Cardiac fibroblast (primary cell): ENCODE results near the gene ZCWPW1.
"Not testable (repeated sequence)": the region's sequence is repeated elsewhere in the genome, so short reads cannot be mapped to it uniquely, and the experiment has no call there.

Experiments
- DNase-seq, 2 donors: peaks; one replicate each; pipeline versions ENCODE4 v3.0.0 to v3.0.0-alpha.2; 2010; ENCODE audit warnings: low read depth in 2 of 2
- H3K4me3 ChIP-seq, 2 donors: replicated peaks in 1 of 2; 1 replicate in 1 of 2; 2 replicates in 1 of 2; pipeline ENCODE4 v1.5.1; 2011; ENCODE audit warnings: low read depth in 2 of 2, low read length in 2 of 2, mild to moderate bottlenecking in 2 of 2, moderate library complexity in 1 of 2
- CTCF ChIP-seq: IDR thresholded peaks from one replicate; pipeline ENCODE4 v1.5.1; 2011; ENCODE audit warnings: low read depth, mild to moderate bottlenecking, low read length, inconsistent platforms

Gene ZCWPW1

DNA sequence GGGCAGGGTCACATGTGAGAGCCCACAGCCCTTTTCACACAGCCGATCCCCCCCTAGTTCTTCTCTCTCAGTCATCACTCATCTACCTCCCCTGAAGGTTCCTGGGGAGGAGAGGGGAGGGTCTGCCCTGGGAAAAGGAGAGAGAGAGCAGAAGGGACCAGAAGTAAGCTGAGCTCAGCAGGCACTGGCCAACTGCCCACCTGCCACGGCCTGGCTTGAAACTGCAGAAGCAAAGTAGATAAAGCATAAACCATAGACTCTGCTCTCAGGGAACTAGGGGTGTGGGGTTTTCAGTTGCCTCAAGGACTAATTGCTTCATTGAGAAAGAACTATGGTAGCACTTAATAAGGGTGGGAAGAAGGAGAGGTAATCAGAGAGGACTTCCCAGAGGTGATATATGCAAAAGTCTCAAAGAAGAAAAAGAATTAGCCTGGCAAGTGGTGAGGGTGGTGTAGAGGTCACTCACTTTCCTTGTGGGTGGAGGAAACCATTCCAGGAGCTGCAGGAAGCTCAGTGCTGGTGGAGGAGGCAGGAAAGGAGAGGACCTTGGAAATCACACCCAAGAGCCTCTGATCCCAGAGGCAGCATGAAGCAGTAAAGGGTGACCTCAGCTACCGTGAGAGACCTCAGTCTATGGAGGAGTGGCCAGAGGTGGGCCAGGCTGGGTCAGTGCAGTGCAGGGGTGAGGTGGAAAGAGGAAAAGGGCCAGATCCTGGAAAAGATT, 38.1 kb downstream of the ZCWPW1 start:
- no peak for TF ChIP-seq CTCF
- DNase-seq = no peak
- no peak overlapping the region for H3K4me3 ChIP-seq

- TF ChIP-seq CTCF = no peak
- H3K4me3 ChIP-seq = no peak overlapping the region
- DNase-seq = no peak
Observed at GRCh38 chr7:100389437-100390088, 38.9 kb downstream of the ZCWPW1 start.

- H3K4me3 ChIP-seq = no peak overlapping the region
- no peak for DNase-seq
- TF ChIP-seq CTCF = no peak
Observed at GRCh38 chr7:100387695-100388094, 40.8 kb downstream of the ZCWPW1 start.

DNA sequence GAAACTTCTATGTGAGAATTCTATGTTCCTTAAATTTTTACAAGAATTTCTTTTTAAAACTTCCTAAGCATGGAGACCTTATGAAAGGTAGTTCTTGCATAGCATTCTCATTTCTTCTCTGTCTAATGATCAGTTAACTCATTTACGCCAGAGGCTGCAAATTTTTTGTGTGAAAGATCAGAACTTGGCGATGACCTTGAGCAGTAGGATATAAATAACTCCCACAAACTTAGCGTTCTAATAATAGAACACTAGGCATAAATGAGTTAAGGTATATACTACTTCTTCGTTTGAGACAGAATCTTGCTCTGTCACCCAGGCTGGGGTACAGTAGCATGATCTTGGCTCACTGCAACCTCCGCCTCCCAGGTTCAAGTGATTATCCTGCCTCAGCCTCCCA, 41.6 kb downstream of the ZCWPW1 start:
- no peak overlapping the region for H3K4me3 ChIP-seq
- TF ChIP-seq CTCF = no peak
- DNase-seq = no peak

DNA sequence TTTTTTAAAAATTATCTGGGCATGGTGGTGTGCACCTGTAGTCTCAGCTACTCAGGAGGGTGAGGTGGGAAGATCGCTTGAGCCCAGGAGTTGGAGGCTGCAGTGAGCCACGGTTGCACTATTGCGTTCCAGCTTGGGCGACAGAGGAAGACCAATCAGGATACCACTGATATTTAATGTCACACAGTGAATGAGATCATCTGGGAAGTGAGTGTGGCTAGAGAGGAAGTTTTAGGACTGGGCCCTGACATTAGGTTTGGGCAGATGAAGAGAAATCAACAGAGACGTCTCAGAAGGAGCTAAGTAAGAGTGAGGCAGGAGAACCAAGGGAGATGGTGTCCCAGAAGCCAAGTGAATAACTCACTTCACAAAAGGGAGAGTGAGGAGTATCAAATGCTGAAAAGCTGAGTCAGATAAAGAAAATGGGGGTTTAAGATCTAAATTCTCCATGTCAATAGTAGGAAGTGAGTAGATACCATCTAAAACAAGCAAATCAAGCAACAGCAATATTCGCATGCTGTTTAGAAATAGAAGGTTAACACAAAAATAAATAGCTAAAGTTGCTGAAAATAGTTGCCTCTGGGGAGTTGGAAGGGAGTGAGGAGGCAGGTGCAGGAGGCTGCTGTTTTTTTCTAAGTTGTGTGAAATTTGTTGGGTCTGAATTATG, 43.7 kb downstream of the ZCWPW1 start:
- H3K4me3 ChIP-seq = no peak overlapping the region
- DNase-seq = no peak
- TF ChIP-seq CTCF = no peak

GRCh38 chr7:100382234-100382853, 46.2 kb downstream of the ZCWPW1 start:
- DNase-seq, H3K4me3 ChIP-seq: not testable (repeated sequence)

DNA sequence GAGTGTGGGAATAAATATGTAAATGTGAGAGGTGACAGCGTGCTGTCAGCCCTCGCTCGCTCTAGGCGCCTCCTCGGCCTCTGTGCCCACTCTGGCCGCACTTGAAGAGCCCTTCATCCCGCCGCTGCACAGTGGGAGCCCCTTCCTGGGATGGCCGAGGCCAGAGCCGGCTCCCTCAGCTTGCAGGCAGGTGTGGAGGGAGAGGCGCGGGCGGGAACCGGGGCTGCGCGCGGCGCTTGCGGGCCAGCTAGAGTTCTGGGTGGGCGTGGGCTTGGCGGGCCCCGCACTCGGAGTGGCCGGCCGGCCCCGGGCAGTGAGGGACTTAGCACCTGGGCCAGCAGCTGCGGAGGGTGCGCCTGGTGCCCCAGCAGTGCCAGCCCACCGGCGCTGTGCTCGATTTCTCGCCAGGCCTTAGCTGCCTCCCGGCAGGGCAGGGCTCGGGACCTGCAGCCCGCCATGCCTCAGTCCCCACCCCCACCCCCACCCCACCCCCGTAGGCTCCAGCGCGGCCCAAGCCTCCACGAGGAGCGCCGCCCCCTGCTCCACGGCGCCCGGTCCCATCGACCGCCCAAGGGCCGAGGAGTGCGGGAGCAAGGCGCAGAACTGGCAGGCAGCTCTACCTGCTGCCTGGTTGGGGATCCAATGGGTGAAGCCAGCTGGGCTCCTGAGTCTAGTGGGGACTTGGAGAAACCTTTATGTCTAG, 46.8 kb downstream of the ZCWPW1 start:
- not testable (repeated sequence) for DNase-seq, H3K4me3 ChIP-seq
